Measurements from ENCODE around the gene PPHLN1. TPM values are rescaled to one million over a fixed set of nuclear protein-coding genes. Genes with fewer than 3 reads are reported as not detected.
"Not testable (repeated sequence)": the region's sequence is repeated elsewhere in the genome, so short reads cannot be mapped to it uniquely, and the experiment has no call there.

PPHLN1 gene
- total and polyA plus RNA-seq, 5 donors = 39.2 to 48.8 (median 42.4) TPM

DNA sequence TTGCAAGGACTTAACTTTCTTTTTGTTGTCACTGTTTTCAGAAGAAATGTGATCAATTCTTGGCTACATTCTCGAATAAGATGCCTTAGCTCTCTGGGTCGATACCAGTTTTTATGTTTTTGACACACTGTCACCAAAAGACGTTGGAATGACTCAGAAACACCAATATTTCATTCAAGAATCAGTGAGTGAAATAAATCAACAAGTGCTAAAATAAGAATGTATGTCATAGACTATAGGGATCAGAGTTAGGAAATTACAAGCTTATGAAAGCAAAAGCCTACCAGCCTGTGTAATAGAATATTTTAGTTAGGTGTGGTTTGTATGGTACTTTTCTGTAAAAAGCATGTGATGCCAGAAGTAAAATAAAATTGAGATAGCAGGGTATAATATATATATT, 17.8 kb downstream of the PPHLN1 start:
- ATAC-seq (no peak), DNase-seq (no peak)
- intact Hi-C loops (cut with DNase I) = no loop called here
- Histone ChIP-seq H3K27ac (ENCODE audit: low read length) (no peak overlapping the region), H3K9me3 (ENCODE audit: control insufficient read depth, low read length) (no peaks in the 10 kb centered on the region), H3K27me3 (ENCODE audit: control insufficient read depth, insufficient read depth) (no peaks in the 10 kb centered on the region), H3K4me3 (ENCODE audit: low read length) (no peak overlapping the region), H3K4me1 (ENCODE audit: control insufficient read depth, insufficient read depth, low read length) (no peaks in the 10 kb centered on the region)
- 70% methylated on average over 3 of the region's 3 CpGs for WGBS

DNA sequence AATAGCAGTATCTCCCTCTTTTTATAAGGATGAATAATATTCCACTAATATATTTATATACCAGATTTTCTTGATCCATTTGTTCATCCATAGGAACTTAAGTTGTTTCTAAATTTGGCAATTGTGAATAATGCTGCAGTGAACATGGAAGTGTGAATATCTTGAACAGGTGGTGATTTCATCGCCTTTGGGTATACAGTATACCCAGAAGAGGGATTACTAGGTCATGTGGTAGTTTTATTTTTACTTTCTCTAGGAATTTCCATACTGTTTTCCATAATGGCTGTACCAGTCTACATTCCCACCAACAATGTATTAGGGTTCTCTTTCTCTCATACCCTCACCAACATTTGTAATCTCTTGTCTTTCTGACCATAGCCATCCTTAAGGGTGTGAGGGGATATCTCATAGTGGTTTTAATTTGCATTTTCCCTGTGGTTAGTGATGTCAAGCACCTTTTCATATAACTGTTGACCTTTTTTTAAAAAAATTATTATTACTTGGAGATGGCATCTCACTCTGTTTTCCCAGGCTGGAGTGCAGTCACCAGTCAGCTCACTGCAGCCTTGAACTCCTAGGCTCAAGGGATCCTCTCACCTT, 20.5 kb downstream of the PPHLN1 start:
- Histone ChIP-seq H3K4me1 (ENCODE audit: control insufficient read depth, insufficient read depth, low read length) (no peaks in the 10 kb centered on the region), H3K4me3 (ENCODE audit: low read length) (no peak overlapping the region), H3K27me3 (ENCODE audit: control insufficient read depth, insufficient read depth) (no peaks in the 10 kb centered on the region), H3K9me3 (ENCODE audit: control insufficient read depth, low read length) (no peaks in the 10 kb centered on the region), H3K27ac (ENCODE audit: low read length) (no peak overlapping the region)
- 93% methylated on average over 1 of the region's 1 CpG for WGBS
- intact Hi-C loops (cut with DNase I) = no loop called here
- ATAC-seq (no peak), DNase-seq (no peak)

DNA sequence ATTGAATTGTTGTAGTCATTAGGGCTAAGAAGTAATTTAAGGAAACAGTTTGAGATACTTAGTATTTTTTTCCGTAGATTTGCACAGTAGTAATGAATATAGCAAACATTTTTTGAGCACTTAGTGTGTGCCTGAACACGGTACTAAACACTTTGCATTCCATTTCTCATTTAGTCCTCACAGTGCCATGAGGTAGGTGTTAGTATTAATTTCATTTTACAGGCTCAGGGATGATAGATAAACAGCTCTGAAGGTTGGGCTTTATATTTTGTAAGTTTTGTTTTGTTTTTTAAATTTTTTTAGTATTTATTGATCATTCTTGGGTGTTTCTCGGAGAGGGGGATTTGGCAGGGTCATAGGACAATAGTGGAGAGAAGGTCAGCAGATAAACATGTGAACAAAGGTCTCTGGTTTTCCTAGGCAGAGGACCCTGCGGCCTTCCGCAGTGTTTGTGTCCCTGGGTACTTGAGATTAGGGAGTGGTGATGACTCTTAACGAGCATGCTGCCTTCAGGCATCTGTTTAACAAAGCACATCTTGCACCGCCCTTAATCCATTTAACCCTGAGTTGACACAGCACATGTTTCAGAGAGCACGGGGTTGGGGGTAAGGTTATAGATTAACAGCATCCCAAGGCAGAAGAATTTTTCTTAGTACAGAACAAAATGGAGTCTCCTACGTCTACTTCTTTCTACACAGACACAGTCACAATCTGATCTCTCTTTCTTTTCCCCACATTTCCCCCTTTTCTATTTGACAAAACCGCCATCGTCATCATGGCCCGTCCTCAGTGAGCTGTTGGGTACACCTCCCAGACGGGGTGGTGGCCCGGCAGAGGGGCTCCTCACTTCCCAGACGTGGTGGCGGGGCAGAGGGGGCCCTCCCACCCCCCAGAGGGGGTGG, 23.4 kb downstream of the PPHLN1 start:
- H3K4me3 ChIP-seq (ENCODE audit: low read length); H3K9me3 ChIP-seq (ENCODE audit: control insufficient read depth, low read length); H3K4me1 ChIP-seq (ENCODE audit: control insufficient read depth, insufficient read depth, low read length); DNase-seq; H3K27ac ChIP-seq (ENCODE audit: low read length); H3K27me3 ChIP-seq (ENCODE audit: control insufficient read depth, insufficient read depth); intact Hi-C loops (cut with DNase I); ATAC-seq: not testable (repeated sequence)
- 82% methylated on average over 11 of the region's 16 CpGs for WGBS

DNA sequence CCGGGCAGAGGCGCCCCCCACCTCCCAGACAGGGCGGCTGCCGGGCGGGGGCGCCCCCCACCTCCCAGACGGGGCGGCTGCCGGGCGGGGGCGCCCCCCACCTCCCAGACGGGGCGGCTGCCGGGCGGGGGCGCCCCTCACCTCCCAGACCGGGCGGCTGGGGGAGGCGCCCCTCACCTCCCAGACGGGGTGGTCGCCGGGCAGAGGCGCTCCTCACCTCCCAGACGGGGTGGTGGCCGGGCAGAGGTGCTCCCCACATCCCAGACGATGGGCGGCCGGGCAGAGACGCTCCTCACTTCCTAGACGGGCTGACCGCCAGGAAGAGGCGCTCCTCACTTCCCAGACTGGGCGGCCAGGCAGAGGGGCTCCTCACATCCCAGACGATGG, 24.0 kb downstream of the PPHLN1 start:
- ATAC-seq; intact Hi-C loops (cut with DNase I); H3K4me1 ChIP-seq (ENCODE audit: control insufficient read depth, insufficient read depth, low read length); H3K9me3 ChIP-seq (ENCODE audit: control insufficient read depth, low read length); H3K27ac ChIP-seq (ENCODE audit: low read length); H3K27me3 ChIP-seq (ENCODE audit: control insufficient read depth, insufficient read depth); H3K4me3 ChIP-seq (ENCODE audit: low read length): not testable (repeated sequence)
- WGBS = 93% methylated on average over 34 of the region's 34 CpGs
- peak in 2 of 3 donors; percentile 51 to 63 for DNase-seq

DNA sequence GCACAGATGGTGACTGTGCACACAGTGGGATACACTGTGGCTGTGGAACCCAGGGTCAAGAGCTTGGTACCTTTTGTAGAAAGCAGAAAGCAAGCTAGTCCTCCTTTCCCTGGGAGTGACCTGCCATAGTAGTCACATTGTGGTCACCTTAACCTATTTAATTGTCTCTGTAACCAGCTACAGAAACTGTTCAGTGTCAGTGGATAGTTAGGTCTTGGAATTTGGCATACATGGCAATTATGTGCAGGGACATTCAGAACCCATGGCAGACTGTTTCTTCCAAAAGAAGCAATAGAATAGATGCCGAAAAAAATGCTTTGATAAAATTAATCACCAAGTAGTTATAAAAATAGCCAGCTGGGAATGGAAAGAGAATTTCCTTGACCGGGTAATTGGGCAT, 30.4 kb downstream of the PPHLN1 start:
- intact Hi-C loops (cut with DNase I) = no loop called here
- Histone ChIP-seq H3K9me3 (ENCODE audit: control insufficient read depth, low read length) (no peaks in the 10 kb centered on the region), H3K27ac (ENCODE audit: low read length) (peak overlapping the region; percentile 19), H3K4me3 (ENCODE audit: low read length) (no peak overlapping the region), H3K4me1 (ENCODE audit: control insufficient read depth, insufficient read depth, low read length) (no peaks in the 10 kb centered on the region), H3K27me3 (ENCODE audit: control insufficient read depth, insufficient read depth) (no peaks in the 10 kb centered on the region)
- ATAC-seq (peak in 1 of 2 donors; percentile 72), DNase-seq (no peak)
- WGBS = 49% methylated on average over 2 of the region's 2 CpGs

DNA sequence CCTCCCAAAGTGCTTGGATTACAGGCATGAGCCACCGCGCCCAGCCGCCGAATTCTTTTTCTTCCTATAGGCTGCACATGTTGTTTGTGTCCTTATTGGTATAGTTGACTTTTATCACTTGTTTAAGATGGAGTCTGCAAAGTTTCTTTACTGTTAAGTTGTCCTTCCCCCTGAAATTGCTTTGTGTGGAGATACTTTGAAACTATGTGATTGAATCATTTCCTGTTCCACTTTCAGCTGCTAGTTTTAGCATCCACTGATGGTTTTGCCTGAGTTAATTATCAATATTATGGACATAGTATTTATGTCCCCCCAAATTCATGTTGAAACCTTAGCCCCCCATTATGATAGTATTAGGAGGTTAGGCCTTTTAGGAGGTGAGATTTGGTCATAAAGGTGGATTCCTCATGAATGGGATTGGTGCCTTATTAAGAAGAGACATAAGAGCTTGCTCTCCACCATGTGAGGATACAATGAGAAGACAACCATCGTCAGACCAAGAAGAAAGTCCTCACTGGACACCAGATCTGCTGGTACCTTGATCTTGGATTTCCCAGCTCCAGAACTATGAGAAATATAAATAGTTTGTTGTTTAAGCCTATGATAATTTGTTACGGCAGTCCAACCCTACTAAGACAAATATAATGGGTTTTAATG, 34.9 kb downstream of the PPHLN1 start:
- H3K9me3 ChIP-seq (ENCODE audit: control insufficient read depth, low read length) = no peaks in the 10 kb centered on the region
- H3K27me3 ChIP-seq (ENCODE audit: control insufficient read depth, insufficient read depth) = no peaks in the 10 kb centered on the region
- WGBS = 89% methylated on average over 6 of the region's 6 CpGs
- DNase-seq = no peak
- no peak overlapping the region for H3K27ac ChIP-seq (ENCODE audit: low read length)
- no peak for ATAC-seq
- no peak overlapping the region for H3K4me3 ChIP-seq (ENCODE audit: low read length)
- peaks cover 5% of the 10 kb centered on the region for H3K4me1 ChIP-seq (ENCODE audit: control insufficient read depth, insufficient read depth, low read length)
- intact Hi-C loops (cut with DNase I) = no loop called here

DNA sequence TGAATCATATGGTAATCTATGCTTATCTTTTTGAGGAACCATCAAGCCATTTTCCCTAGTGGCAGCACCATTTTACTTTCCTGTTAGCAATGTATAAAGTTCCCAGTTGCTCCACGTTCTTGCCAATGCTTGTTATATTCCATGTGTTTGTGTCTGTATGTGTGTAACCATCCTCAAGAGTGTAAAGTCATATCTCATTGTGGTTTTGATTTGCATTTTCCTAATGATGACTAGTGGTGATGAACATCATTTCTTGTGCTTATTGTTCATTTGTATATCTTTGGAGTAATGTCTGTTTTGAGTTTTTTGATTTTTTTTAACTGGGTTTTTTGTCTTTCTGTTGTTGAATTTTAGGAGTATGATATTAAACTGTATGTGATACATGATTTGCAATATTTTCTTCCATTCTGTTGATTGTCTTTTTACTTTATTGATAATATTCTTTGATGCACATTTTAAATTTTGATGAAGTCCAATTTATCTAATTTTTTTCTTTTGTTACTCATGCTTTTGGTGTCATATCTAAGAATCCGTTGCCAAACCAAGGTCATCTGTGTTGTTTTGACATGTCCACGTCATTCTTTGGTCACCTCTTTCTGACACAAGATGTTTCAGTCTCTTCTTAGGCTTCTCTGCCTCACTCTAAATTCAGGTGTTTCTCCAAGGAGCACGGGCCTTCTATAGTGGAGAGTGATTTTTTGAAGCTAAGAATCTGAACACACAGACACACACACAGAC, 36.1 kb downstream of the PPHLN1 start:
- no peak overlapping the region for H3K27ac ChIP-seq (ENCODE audit: low read length)
- no peak for ATAC-seq
- intact Hi-C loops (cut with DNase I) = no loop called here
- no peak overlapping the region for H3K4me3 ChIP-seq (ENCODE audit: low read length)
- no peaks in the 10 kb centered on the region for H3K27me3 ChIP-seq (ENCODE audit: control insufficient read depth, insufficient read depth)
- DNase-seq = no peak
- no peaks in the 10 kb centered on the region for H3K9me3 ChIP-seq (ENCODE audit: control insufficient read depth, low read length)
- WGBS = 74% methylated on average over 4 of the region's 4 CpGs
- peaks cover 5% of the 10 kb centered on the region for H3K4me1 ChIP-seq (ENCODE audit: control insufficient read depth, insufficient read depth, low read length)

DNA sequence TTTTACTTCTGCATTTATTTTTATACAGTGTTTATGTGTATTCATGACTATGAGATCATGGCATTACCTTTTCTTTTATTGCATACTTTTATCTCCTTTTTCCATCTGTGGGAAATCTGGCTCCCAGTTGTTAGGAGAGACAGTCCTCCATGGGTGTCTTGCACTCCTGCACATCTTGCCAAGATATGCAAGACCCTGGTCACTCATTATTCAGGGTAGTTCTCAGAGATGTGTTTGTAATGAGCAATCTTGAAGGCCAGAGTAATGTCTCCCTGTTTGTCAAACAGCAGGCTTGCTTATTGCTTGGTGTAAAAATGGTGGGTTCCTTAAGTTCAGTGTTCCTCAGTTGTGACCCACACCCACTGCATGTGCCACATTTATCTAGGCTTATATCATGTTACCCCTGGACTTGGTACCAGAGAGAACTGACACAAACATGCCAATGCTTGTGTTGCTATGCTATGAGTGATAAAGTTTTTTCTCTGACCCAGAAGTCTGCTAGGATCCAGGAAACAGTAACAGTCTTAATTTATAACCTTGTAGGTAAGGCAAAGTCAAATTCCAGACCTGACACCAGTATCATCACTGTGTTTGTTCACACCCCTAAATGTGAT, 36.8 kb downstream of the PPHLN1 start:
- DNase-seq (no peak), ATAC-seq (no peak)
- Histone ChIP-seq H3K27ac (ENCODE audit: low read length) (no peak overlapping the region), H3K27me3 (ENCODE audit: control insufficient read depth, insufficient read depth) (no peaks in the 10 kb centered on the region), H3K4me3 (ENCODE audit: low read length) (no peak overlapping the region), H3K4me1 (ENCODE audit: control insufficient read depth, insufficient read depth, low read length) (peaks cover 5% of the 10 kb centered on the region), H3K9me3 (ENCODE audit: control insufficient read depth, low read length) (no peaks in the 10 kb centered on the region)
- intact Hi-C loops (cut with DNase I) = no loop called here

DNA sequence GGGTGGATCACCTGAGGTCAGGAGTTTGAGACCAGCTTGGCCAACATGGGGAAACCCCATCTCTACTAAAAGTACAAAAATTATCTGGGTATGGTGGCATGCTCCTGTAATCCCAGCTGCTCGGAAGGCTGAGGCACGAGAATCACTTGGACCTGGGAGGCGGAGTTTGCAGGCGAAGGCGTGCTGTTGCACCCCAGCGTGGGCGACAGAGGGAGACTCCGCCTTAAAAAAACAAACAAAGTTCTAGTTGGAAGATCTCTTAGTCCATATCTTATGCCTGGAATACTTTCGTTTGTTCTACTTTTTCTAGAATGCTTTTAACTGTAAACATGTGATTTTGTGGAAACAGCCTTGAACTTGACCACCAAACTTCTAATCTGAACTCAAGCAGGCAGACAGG, 38.7 kb downstream of the PPHLN1 start:
- ATAC-seq (no peak), DNase-seq (peak in 1 of 3 donors; percentile 47)
- H3K27ac ChIP-seq (ENCODE audit: low read length) = no peak overlapping the region
- peaks cover 5% of the 10 kb centered on the region for H3K4me1 ChIP-seq (ENCODE audit: control insufficient read depth, insufficient read depth, low read length)
- H3K27me3 ChIP-seq (ENCODE audit: control insufficient read depth, insufficient read depth) = no peaks in the 10 kb centered on the region
- no peak overlapping the region for H3K4me3 ChIP-seq (ENCODE audit: low read length)
- intact Hi-C loops (cut with DNase I) = no loop called here
- WGBS = 75% methylated on average over 9 of the region's 9 CpGs
- no peaks in the 10 kb centered on the region for H3K9me3 ChIP-seq (ENCODE audit: control insufficient read depth, low read length)

DNA sequence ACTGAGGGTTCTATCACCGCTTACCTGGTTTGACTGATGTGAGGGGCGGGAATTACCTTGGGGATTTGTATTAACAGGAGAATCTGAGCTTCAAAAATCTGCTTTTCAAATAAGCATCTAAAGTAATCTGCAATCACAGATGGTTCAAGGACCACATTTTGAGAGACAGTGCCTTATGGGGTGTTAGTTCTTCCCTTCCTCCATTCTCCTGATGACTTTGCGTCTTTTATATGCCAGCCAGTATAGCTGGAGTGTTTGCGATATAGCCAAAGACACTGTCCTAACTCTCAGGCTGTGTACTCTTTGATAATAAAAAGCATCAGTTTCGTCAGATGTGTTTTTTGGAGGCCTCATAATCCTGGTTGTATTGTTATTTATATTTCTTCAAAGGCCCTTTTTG, 39.5 kb downstream of the PPHLN1 start:
- no peak overlapping the region for H3K4me3 ChIP-seq (ENCODE audit: low read length)
- H3K4me1 ChIP-seq (ENCODE audit: control insufficient read depth, insufficient read depth, low read length) = peaks cover 5% of the 10 kb centered on the region
- no peak for ATAC-seq
- DNase-seq = no peak
- no peaks in the 10 kb centered on the region for H3K9me3 ChIP-seq (ENCODE audit: control insufficient read depth, low read length)
- intact Hi-C loops (cut with DNase I) = no loop called here
- H3K27me3 ChIP-seq (ENCODE audit: control insufficient read depth, insufficient read depth) = no peaks in the 10 kb centered on the region
- 97% methylated on average over 5 of the region's 5 CpGs for WGBS
- H3K27ac ChIP-seq (ENCODE audit: low read length) = no peak overlapping the region

Measured in right cardiac atrium (tissue), 5 donors.